RKO (cell line): ENCODE data around the gene EIF2AK3.
A peak's percentile ranks its signal among the peaks of the same experiment; 100 is the strongest.
"Not testable (repeated sequence)": the region's sequence is repeated elsewhere in the genome, so short reads cannot be mapped to it uniquely, and the experiment has no call there.

Experiments
- DNase-seq: peaks from one replicate; pipeline ENCODE4 v3.0.0-alpha.2; 2016; ENCODE audit warnings: low spot score

Gene EIF2AK3

DNA sequence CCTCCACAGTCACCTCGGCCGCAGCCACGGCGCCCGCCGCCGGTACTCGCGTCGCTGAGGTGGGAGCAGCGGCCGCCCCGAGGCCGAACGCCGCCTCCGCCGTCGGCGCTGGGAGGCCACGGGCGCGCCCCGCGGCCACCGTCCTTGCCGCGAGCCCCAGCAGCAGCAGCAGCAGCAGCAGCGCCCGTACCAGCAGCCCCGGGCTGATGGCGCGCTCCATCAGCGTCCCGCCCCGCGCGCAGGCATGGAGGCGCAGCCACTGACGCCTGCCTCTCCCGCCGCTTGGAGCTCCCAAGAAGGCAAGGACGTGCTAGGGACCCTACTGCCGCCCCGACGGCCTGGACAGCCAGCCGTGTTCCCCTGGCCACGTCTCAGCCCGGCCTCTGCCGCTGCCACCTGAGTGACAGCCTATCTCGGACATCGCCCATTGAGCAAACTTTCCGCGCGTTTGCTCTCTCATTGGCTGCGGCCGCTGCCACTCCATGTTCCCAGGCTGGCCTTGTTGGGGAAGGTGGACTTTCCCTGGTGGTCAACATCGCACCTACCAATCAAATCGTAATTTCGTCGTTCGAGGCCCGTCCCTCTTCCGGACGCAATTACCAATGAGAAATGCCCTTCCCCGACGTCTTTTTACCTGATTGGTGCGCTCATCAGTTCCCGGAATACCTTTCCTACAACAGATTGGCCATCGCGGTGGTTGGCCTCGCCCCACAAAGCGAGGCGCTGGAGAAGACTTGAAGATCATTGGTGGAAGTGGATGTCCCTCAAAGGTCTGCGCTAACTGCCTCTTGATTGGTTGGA, at the start of gene EIF2AK3:
EIF2AK3 (minus strand) TSS at position 410 of the 801 bp plus-strand sequence; CDS start at position 220, 190 bp downstream.
- DNase-seq: peak; percentile 100

DNA sequence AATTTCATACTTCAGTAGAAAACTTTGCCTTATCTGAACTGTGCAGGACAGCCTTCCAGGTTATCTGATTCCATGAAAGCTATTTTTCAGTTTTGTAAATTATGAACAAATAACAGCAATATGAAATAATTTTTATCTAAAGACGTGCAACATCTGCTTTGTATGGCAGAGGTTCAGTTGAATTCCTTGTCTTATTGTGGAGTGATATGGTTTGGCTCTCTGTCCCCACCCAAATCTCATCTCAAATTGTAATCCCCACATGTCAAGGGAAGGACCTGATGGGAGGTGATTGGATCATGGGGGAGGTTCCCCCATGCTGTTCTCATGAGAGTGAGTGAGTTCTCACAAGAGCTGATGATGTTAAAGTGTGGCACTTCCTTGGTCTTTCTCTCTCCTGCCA, 46.1 kb upstream of the EIF2AK3 start:
- no peak for DNase-seq

DNA sequence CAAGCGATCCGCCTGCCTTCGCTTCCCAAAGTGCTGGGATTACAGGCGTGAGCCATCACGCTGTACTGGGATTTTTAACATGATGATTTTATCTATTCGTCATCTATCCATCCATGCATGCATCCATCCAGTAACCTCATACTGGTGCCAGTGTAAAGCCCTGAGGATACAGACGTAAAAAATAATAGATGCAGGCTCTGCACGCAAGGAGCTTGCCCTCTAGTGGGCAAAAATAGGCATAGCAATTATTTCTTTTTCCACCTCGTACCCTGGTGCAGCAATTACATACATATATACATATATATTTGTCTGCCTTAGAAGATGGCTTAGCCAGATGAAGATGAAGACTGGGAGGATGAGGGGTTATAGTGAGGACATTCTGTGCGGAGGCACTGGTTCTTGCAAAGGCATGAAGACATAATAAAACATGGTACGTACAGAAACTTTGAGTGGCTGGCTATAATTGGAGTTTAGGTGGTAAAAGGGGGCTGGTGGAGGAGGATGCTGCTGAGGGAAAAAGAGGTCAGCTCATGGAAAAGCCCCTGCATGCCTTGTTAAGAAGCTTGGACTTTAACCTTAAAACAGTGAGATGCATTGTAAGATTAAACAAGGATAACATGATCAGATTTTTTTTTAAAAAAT, 44.6 kb upstream of the EIF2AK3 start:
- peak; percentile 80 for DNase-seq

DNA sequence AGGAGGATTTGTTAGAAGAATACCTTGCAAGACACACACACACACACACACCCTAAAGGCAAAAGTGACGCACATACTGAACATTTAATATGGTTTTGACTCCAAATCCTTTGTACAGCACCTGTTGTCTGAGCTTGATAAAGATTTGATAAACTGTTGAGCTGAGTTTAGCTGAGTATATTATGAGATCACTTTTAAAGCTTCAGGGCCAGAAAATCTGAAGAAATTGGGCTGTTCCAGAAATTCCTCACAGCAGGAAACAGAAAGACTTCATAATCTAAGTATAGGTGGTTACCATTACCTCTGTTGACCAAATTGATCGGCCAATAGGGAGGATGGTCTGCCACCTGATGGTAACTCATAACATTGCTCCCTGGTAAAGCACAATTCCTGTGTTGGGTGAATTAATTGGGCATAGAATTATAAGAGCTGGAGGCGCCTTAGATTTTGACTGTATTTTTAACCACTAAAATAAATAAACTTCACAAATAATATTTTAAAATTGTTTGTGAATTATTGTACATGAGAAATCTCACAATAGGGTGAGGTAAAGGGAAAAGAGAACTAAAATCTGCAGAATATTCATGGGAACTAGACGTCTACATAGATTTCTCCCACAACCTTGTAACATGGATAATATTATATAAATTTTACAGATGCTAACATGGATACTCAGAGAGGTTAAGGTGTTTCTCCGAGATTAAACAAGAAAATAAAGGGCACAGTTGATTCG, 42.4 kb upstream of the EIF2AK3 start:
- peak; percentile 29 for DNase-seq

DNA sequence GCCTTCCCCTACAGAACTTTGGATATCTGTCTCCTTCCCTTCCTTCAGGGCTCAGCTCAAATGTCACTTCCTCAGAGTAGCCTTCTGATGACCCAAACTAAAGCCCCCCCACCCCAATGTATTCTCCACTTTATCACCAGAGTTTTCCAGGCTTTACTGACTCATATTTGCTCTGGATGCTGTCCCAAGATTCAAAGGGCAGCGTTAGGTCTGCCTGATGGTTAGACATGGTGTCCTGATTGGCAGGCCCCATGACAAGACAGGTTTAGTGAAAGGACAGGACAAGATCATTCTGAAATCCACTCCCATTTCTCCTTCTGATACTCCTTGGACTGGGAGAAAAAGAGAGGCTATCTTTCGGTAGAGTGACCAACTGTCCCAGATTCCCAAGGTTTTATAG, 41.6 kb upstream of the EIF2AK3 start:
- no peak for DNase-seq

DNA sequence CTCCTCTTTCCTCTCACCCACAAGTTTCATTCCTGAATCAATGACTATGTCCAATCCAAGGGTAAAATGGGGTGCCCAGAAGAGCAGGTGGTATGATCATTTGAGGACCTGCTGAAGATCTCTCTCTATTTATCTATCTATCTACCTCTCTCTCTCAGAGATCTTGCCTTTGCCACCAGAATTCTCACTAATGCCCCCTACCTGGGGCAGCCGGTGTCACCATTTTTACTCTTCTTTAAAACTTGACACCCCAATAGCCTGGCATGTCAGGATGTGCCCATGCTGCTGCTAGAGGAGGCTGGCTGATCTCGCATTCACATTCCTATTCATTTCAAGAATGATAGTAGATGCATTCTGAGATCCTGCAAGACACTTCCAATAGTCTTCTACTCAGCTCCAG, 40.0 kb upstream of the EIF2AK3 start:
- DNase-seq: no peak

DNA sequence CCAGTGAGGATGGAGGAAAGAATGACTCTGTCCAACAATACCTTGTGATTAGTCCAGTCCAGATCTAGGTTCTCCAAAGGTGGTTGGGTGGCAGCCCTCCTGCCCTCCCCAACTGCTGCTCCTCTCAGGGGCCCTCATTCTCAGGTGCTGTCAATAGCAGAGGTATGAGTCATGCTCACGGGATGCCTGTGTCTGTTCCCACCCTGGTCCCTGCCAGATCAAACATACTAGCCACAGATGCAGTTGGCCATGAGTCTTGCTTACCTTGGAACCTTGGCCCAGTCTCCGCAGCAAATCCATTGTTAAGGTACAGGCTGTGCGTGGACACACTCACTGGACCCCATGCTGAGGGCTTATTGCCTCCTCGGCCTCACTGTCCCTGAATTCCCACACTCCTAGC, 39.3 kb upstream of the EIF2AK3 start:
- DNase-seq: no peak

DNA sequence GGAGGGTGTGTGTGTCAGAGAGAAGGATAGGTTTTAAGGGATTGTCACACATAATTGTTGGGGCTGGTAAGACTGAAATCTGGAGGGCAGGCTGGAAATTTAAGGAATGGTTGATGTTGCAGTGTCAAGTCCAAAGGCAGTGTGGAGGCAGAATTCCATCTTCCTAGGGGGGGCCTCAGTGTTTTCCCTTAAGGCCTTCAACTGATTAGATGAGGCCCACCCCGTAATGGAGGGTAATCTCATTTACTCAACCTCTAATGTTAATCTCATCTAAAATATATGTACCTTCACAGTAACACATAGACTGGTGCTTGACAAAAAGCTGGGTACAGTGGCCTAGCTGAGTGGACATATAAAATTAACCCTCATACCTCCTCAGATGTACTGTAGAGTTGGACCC, 33.4 kb upstream of the EIF2AK3 start:
- no peak for DNase-seq

DNA sequence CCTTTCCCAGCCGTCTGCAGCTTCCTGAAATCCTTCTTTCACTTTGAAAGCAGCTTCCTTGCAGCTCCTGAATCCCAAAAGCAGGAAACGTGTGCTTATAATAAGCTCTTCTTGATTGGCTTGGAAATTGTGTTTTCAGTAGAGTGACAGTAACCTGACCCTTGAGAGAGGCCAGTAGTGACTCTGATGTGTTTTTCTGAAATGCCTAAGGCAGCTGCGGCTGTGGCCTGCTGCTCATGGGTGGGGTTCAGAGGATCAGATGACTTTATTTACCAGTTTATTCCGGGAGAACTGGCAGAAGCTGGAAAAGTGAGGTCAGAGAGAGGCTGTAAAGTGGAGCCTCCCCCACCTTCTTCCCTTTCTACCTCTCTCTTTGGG, 32.3 kb upstream of the EIF2AK3 start:
- DNase-seq: no peak

DNA sequence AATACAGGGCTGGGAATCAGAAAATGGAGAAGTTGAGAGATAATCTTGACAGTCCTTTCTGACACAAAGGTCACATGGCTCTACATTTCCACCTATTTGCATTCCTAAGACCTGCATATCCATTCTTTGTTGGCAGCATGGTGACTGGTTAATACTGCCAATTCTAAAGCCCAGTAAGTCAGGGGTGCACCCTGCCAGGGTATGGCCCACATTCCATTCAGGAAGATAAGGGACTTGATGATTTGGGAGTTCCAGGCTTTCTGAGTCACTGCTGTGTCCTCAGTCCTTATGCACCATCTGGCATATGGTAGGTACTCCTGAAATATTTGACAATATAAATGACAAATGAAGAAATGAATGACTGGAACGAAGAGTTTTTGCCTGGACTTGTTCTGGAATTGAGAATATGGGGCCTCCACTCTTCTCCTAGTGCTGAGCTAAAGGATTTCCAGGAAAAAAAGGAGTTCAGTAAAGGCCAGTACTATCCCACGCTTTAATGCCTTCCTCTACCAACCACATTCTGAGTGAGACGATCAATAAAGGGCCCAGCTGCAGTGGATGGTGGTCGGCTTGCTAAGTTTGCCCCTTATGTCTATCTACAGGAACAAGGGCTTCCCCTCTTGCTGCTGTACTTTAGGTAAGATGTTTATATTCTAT, 31.7 kb upstream of the EIF2AK3 start:
- DNase-seq: no peak

DNA sequence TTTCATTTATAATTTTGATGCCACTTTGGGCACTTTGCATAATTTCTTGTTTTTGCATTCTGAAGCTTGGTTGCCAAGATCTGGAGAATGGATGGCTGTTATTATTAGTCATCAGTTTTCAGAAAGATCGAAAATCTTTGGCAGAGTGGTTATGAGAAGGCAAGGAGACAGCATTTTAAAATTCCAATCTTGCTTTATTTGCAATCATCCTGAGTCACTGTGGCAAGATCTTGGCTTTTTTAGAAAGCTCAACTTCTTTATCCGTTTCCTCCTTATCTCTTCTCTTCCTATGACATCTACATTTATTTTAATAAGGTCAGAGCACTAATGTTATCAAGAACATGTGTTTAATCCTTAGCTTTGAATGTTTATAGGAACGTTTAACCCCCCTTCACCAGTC, 31.1 kb upstream of the EIF2AK3 start:
- no peak for DNase-seq

DNA sequence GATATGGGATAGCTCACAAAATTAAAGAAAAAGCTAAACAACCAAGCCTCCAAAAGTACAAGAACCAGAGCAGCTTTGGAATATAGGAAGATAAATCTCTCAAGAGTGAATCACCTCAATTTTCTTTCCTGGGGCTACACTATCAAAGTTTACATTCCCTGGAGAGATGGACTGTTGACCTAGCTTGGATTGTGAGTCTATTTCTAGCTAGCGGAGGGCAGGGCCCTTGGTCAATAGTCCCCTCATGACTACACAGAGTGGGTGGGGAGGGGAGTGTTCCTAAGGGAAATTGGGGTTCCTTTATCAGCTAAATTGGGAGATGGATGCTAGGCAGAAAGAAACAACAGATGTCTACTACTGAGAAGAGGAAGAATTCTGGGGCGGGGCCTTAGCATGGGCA, 29.9 kb upstream of the EIF2AK3 start:
- no peak for DNase-seq

DNA sequence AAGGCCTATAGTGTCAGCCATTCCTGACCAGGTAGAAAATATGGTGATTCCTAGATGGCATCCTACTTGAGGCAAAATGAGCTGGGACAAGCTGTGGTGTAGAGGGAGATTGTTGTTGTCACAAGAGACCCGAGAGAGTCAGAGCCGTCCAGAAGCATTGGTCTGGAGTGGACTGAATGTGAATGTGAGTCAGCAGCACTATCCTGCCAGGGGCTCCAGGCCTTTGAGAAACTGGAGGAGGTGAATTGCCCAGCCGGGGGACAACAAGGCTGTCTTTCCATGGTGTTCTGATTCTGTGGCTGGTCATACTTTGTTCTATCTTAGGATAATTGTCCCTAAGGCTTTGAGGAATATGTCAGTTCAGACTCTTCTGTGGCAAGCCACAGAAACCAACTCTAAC, 29.4 kb upstream of the EIF2AK3 start:
- no peak for DNase-seq

DNA sequence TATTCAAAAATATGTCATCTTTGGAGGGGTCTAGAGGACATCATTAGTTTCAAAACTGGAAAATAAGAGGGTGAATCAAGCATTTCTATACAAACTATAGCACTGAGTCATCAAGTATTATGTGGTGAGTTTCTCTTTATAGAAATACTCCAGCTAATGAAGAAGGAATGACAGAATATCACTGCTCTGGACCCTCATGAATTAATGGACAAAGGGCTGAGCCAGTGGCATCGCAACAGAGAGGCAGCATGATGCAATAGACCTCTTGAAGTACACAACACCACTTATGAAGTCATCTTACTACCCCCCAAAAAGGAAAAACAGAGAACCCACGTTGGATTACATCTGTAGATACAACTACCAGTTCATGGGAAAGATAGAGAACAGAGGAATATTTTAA, 27.4 kb upstream of the EIF2AK3 start:
- peak; percentile 36 for DNase-seq

DNA sequence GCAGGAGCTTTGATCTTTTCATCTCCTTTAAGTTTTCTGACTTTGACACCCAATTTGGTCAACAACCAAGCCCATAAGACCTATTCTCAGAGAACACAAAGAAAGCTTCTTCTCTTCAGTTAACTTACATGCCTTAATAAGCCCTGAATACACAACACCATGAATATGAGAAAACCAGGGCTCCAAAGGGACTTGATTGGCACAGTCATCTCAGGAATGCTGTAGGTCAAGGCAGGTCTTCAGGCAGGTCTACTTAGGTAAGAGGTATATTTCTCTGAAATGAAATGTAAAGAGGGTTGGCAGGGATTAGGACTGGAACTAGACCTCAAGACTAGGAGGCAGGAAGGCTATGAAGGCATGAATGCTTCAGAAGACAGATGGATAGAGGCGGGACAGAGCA, 24.4 kb upstream of the EIF2AK3 start:
- DNase-seq: no peak

DNA sequence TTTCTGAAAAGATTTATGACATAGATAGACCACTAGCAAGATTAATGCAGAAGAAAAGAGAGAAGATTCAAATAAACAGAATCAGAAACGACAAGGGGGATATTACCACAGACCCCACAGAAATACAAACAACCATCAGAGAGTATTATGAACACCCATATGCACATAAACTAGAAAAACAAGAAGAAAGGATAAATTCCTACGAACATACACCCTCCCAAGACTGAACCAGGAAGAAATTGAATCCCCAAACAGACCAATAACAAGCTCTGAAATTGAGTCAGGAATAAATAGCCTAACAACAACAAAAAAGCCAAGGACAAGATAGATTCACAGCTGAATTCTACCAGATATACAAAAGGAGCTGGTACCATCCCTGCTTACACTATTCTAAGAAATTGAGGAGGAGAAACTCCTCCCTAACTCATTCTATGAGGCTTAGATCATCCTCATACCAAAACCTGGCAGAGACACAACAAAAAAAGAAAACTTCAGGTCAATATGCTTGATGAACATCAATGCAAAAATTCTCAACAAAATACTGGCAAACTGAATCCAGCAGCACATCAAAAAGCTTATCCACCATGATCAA, 18.1 kb upstream of the EIF2AK3 start:
- not testable (repeated sequence) for DNase-seq

DNA sequence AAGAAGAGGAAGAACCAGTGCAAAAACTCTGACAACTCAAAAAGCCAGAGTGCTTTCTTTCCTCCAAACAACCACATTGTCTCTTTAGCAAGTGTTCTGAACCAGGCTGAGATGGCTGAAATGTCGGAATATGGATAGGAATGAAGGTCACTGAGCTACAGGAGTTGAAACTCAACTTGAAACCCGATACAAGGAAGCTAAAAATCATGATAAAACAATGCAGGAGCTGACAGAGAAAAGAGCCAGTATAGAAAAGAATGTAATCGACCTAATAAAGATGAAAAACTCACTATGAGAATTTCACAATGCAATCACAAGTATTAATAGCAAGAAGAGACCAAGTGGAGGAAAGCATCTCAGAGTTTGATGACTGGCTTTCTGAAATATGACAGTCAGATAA, 15.0 kb upstream of the EIF2AK3 start:
- no peak for DNase-seq

DNA sequence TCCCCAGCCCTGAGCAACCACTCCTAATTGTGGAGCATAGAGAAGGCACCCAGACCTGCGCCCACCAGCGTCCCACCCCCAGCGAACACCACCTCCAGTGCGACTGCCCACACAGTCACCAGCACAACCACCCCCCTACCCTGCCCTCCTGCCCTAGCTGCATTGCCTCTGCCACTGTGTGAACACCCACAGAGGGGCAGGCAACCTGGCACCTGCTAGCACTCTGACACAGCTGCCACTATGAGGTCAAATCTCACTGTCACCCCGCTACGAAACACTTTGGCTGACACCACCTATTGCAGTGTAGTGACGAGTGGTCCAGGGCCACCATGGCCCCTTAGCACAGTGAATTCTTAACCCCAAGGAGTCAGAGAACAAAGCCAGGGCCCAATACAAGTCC, 14.1 kb upstream of the EIF2AK3 start:
- DNase-seq: no peak

DNA sequence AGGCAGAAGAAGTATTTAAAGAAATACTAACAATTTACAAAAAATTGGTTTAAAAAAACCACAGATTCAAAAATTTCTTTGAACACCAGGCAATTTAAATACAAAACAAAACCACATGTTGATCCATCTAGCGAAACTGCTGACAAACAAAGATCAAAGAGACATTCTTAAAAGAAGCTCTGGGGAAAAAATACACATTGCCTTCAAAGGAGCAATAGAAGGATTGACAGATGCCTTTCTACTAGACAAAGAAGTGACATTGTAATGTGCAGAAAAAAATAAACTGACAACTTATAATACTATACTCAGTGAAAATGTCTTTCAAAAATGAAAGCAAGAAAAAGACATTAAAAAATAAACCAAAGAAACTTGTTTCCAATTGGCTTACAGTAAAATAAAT, 12.6 kb upstream of the EIF2AK3 start:
- DNase-seq: no peak

DNA sequence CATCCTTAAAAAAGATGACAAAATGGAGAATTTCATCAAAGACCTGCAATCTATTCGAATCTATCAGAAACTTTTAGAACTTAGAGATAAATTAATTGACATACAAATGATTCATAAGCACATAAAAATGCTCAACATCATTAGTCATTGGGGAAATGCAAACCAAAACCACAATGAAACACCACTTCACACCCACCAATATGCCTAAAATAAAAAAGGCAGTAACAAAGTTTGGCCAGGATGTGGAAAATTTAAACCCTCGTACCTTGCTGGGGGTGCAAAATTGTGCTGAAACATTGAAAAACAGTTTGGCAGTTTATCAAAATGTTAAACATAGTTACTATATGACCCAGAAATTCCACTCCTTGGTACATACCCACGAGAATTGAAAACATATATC, 11.5 kb upstream of the EIF2AK3 start:
- DNase-seq: peak; percentile 62

DNA sequence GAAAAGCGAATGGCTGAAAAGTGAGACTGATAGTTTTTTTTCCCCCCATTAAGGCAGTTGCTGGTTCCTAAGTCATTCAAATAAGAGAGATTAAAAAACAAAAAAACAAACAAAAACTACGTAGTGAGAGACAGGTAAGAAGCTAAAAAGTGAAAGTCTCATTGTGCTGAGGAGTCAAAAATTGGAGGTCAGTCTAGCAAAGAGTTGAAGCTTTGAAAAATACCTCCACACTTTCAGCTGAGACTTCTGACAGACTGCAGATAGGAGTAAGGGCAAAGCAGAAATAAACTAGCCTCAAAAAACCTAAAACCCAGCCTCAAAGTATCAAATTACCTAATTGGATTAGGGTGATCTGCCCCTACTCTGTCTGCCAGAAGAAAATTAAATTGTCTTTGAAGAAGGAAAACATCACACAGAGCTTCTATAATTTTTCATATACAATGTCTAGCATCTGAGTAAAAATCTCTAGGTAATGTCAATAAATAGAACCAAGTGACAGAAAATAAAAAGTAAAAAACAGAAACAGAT, 10.9 kb upstream of the EIF2AK3 start:
- no peak for DNase-seq

DNA sequence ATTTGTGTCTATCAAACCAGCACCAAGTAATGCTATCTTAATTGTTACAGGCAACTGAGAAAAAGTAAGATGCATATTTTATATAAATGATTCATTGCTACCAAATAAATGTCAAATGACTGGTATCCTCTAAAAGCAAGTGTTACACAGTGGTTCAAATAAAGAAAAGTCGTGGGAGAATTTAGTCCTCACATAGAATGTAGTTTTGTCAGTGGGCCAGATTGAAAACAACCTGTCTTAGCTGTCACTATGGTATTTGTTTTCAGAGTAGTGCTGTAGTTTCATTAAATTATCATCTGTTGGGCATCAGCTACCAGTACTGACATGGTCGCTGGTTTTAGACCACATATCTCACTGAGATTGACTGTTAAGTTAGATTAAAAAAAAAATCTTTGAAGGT, 10.2 kb upstream of the EIF2AK3 start:
- DNase-seq: no peak
